RPMI8226 (cell line): ENCODE data around the gene CAMK1D.
"Not testable (repeated sequence)": the region's sequence is repeated elsewhere in the genome, so short reads cannot be mapped to it uniquely, and the experiment has no call there.

Experiments used
- DNase-seq: peaks from one replicate; pipeline ENCODE4 v3.0.0-alpha.2; 2015

The CAMK1D gene

DNA sequence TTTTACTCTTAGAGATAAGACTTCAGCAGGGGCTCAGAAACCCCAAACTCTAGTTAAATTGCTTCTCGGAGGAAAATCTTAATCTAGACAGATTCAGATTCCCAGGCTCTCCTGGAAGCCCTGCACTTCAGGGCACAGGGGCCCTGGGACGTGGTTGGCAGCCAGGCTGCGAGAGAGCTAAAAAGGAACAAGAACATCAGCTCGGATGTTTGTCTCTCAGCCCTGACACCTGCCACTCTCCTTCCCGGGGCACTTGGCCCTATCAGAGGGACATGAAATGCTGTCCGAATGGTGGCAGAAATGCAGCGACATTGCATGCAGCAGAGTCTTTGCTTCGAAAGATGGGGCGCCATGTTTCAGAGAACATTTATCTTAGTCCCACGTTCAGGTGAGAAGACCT is 485.4 kb downstream of the CAMK1D start:
- DNase-seq, result no peak

DNA sequence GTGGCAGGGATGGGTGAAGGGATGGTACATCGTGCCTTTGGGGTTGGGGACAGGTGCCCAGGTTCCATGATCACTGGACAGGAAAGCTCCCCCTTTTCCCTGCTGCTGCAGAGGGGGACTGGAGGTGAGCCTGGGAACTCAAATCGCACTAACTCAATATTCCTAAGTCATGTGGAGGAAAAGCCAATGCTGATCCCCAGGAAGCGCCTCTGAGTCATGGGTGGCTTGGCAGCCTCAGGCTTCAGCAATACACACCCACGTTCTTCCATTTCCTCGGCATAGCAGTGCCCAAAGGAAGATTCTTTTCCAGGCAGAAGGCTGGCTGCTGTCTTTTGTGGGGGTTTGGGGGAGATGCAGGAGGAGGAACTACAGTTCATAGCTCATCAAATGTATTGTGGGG is 486.4 kb downstream of the CAMK1D start:
- no peak for DNase-seq

DNA sequence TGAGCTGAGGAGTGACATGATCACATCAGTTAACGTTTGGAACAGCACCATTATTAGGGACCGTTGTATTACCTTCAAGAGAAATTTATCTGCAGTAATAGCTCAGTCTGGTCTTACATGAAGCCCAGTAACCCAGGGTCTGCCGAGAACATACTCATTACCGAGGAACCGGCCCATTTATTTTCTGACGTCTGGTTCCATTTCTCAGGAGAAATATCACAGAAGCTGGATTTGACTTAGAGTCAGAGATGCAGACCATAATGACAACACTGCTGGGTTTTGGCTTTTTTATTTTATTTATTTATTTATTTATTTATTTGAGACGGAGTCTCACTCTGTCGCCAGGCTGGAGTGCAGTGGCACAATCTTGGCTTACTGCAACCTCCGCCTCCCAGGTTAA is 489.0 kb downstream of the CAMK1D start:
- no peak for DNase-seq

DNA sequence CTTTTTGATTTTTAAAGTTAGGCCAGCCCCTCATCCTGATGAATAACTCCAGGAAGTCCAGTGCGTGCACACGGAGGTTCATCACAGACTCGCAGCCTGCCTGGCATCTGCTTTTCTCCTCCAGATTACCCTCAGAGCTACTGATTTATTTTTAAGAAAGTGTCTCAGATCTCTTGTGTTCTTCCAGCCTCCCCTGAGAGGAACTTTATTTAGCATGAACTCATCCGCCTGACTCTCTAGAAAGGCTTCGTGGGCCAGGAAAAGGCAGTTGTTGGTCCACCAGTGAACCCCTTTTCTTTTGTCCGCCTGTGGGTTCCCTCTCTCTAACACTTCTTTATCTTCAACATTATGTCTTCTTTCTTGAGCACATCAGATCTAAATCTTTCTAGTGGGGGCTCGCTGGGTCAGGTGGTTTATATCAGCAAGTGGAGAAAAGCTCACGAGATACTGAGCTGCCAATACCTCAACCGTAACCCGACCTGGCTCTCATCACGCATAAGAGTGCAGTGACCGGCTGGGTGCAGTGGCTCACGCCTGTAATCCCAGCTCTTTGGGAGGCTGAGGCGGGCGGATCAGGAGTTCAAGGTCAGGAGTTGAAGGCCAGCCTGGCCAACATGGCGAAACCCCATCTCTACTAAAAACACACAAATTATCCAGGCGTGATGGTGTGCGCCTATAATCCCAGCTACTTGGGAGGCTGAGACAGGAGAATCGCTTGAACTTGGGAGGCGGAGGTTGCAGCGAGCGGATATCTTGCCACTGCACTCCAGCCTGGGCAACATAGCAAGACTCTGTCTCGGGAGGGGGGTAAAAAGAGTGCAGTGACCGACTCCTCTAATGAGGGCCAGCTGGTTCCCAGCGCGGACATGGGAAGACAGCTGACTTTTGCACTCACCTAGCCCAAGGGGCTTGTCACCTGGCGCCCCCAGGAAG is 489.9 kb downstream of the CAMK1D start:
- DNase-seq, result no peak

DNA sequence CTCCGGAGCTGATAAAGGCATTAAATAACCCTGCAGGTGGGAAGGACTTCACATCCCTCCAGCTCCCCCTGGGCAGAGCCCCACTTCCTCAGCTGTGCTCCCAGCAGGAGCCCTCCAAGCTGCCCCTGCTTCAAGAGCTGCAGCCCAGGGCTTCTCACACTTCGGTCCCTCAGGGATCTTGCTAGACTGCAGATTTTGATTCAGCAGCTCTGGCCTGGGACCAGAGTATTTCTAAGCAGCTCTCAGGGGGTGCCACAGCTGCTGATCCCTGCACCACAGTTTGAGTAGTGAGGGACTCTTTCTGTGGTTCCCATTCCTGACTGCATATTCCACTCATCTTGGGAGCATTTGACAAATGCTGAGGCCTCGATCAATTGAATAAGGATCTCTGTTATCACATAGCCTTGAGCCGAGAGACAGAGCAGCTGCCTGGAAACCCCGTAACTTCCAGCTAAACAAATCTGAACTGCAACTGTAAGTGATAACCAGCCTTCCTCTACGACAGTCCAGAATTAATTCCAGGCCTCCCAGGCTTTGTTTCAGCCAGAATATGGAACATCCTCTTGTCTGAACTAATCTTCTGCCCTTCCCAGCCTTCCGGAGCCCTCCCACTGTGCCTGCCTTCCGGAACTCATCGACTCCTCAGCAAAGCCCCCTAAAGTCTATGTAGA is 490.7 kb downstream of the CAMK1D start:
- no peak for DNase-seq

DNA sequence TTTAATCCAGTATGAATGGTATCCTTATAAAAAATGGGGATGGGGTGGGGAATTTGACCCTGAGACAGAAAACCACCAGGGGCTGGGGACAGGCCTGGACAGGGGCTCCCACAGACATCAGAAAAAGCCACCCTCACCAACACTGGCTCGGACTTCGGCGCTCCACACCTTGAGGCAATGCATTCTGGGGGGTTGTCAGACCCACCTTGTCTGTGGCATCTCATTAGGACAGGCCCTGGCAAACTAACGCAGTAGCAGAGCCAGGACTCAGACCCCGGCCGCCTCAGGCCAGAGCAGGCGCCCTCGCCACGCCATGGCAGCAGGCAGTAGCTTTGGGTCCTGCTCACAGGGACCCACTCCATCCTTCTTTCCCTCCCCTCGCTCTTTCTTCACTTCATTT is 492.1 kb downstream of the CAMK1D start:
- DNase-seq, result no peak

DNA sequence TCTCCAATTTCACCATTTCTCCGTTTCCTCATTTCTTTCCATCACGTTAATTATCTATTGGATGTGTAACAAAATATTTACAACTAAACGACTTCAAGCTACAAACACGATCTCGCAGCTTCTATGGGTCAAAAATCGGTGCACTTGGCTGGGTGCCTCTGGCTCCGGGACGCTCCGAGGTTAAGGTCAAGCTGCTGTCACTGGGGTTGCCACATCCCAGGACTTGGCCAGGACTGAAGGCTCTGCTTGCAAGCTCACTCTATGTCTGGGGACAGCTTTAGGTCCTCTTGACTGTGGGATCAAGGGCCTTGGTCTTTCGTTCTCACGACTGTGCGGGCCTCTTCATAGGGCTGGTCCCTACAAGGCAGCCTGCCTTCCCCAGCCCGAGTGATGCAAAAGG is 492.5 kb downstream of the CAMK1D start:
- no peak for DNase-seq

DNA sequence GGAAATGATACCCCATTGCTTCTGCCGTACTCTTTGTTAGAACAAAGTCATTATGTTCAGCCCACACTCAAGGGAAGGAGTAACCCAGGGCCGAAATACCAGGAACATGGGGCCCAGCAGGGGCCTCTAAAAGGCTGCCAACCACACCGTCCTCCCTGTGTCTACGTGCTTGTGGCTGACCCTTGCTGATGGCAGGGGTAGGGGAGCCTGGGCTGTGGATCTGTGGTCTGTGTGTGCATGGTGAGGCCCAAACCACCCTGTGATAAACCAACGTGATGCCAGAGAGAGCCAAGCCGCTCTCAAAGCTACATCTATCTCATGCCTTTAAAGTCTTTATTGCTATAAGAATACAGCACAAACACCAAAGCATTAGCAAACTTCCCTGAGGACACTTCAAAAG is 493.0 kb downstream of the CAMK1D start:
- DNase-seq, result no peak

DNA sequence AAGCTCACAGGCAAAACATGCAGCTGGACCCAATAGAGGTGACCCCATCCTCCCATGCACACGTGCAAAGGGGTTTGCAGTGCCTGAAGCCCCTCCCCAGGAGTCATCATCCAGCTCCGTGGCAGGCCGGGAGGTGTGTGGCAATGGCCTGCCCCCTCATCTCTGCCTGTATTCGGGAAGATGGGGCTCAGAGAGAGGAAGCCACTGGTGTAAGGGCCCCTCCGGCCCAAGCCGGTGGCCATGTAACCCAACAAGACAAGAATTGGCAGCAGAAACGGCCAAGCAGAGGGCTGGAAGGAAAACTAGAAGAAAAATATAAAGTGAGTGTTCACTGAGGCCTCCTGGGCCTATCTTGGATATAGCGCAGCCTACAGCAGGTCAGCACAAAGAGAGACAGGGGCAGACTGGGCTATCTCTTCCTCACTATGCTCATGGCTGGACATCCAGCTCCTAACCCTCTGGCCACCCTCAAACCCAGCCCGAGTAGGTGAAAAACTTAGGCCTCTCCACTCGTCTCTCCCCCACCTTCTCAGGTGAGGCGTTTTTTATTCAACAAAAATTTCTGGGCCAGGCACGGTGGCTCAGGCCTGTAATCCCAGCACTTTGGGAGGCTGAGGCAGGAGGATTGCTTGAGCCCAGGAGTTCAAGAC is 494.1 kb downstream of the CAMK1D start:
- no peak for DNase-seq

DNA sequence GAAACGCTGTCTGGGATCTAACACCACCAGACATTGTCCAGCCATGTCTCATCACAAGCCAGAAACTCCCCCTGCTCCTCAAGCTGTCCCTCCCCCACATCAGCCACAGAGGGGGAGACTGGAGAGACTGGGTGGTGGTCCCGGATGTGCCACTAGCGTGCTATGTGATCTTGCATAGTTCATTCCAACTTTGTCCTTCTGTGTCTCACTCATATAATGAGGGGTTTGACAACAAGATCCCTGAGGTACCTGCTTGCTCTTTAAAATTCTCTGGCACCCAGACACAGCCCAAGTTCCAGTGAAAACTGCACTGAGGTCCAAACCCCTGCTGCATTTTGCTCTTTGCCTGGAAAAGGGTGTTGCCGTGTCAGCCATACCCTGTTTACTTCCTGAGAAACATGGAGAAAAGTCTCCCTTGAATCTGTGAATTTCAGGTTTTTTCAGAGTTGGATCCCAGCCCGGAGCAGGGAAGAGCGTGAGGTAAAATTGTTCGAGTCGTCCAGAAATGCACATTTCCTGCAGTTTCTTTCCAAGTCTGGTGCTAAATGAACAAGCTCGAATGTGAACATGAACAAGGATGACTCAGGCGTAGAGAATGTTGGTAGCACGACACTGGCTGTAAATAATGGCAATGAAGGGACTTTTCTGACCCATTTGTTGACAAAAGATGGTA is 495.6 kb downstream of the CAMK1D start:
- no peak for DNase-seq

DNA sequence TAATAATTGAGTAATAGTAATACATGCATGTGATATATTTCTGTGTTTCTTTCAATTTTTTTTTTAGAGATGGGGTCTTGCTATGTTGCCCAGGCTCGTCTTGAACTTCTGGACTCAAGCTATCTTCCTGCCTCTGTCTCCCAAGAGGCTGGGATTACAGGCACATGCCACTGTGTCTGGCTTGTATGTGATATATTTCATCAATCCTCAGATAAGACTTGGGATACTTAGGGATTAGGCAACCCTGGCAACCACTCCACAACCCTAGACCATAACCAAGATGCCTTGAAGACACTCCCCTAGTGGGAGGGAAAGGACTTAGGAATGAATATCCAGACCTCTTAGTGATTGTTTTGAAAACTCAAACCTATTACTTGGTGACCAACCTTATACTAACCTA is 497.4 kb downstream of the CAMK1D start:
- DNase-seq, result no peak

DNA sequence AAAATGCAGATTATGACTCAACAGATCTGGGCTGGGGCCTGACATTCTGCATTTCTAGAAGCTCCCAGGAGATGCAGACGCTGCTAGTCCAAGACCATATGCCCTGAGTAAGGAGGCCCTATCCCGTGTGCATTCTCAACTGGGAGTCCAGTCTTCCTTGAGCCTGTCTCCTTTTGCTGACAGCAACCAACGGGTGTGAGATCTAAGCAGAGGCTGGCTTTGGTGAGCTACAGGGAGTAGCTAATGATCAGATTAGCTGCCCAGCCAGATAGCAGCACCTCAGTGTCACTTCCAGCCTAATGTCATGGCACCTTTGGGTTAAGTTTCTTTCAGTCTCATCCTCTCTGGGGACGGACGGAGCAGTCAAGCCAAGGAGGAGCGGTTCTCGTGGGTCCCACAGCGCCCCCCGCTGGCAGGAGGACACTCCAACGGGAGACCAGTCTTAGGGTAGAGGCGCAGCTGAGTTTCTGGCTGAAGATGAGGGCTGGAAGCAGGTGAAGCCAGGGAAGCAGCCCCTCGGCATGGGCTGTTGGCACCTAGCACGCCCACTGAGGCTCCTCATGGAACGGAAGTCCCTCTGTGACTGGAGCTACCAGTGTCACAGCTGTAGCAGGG is 498.1 kb downstream of the CAMK1D start:
- DNase-seq, result peak; percentile 55

DNA sequence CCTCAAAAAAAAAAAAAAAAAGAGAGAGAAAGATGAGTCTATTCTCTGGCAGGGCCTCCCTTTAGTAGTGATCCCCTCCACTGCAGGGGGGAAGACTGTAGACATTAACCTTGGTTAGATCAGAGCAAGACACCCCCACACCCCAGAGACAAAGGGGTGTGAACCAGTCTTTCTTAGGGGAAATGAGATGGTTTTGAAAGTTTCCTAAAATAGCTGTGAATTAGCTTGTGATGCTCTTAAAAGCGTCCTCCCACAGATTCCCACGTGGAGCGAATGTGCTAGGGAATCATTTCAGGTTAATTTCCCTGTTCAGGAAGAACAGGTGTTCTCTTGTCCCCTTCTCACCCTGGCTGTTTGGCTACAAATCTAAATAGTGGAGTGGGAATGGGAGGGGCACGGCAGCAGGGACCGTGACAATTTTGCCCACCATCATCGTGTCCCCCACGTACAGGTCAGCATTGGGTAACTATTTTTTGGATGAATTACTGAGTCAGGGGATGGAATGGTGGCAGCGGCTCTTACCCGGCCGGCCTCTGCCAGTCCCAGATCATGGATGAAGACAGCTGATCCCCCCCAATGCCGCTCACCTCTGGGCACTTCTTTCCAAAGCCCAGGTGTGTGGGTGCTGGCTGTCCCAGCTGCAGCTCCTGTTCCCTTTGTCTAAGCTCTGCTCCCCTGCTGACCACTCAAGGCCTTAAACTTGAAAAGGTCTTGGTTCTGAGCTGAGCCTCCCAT is 499.3 kb downstream of the CAMK1D start:
- DNase-seq, result no peak

DNA sequence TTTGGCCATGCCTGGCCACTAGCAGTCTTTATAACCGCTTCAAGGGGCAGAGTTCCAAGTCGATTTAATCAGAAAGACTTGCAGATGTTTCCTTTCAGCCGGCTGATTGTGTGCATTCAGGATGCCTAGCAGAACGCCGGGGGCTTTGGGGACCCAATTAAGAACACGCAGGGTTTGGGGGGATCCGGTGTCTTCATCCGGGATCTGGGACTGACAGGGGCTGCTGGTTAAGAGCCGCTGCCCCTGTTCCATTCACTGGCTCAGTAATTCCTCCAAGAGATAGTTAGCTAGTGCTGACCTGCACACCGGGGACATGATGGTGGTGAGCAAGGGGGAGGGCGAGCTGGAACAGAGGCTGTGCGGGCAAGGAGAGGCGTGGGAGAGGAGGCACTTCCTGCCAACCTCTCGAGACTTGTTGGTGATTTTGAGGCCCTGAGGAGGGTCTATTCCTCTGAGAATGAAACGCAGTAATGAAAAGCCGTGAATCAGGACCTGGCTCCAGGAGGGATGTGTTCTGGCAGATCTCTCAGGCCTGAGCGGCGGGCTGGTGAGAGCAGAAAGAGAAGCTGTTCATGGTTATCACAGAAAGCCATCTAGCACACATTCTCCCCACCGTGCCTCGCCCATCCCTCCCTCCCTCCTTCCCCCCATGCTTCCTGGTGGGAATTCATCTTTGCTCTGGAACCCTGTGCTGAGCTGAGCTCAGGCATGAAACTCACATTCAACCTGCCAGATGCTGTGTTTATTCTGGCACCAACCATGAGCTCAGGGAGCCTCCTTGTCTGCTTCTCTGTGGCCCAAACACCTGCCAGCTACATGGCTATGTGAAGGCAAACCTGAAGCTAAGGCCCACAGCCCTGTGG is 500.2 kb downstream of the CAMK1D start:
- no peak for DNase-seq

DNA sequence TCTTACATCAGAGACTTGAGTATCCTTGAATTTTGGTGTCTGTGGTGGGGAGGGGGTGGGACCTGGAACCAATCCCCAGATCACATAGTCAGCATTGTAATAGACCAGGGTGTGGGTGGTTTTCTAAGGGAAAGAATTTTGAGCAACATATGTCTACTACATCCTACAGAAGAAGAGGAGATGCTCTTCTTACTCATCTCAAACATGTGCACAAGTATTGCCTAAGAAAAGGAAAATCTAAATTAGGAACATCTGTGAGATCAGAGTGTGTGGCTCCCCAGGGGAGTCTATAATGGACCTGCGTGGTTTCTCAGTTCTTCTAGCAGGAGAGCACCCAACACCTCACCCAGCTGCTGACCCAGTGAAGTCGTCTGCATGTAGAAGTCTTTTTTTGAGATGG is 503.3 kb downstream of the CAMK1D start:
- no peak for DNase-seq

DNA sequence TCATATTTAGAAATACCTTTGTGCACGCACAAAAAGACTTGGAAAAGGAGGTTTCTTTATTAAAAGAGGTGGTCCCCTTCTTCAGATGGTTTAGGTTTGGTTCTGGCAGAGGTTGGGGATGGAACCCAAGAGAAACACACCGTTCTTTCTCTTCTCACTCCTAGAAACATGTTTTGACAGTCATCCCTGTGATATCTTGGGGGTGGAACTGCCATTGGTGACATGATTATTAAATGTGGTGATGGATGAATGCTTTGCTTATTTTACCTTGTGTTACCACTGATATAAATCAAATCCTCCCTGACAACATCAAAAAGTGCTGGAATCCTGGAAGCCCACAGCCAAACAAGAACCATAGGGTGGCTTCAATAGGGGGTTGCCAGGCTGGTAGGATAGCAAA is 505.6 kb downstream of the CAMK1D start:
- DNase-seq, result no peak

DNA sequence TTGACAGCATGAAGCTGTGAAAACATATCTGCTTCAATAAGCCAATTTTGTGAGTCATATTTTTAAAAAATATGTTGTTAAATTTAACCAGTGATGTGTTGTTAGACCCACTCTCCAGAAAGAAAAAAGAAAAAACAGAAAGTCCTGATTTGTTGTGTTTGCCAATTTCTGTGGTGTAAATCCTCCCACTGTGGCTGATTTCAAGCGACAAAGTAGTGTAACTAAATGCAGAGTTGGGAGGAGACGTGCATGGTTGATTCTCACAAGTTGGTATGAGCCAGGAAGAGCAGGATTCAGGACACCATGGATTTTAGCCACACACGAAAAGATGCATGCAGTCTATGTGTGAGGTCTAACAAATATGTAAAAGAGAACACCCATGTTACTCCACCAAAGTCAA is 513.1 kb downstream of the CAMK1D start:
- DNase-seq, result no peak

DNA sequence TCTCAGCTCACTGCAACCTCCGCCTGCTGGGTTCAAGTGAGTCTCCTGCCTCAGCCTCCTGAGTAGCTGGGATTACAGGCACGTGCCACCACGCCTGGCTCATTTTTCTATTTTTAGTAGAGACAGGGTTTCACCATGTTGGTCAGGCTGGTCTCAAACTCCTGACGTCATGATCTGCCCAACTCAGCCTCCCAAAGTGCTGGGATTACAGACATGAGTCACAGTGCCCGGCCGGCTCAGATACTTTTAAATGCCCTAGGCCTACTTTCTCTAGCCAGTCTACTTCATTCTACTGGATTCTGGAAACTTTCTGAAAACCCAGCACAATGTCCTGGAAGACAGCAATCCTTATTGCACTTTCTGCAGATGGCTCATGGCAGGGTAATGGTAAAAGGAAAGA is 516.2 kb downstream of the CAMK1D start:
- not testable (repeated sequence) for DNase-seq

DNA sequence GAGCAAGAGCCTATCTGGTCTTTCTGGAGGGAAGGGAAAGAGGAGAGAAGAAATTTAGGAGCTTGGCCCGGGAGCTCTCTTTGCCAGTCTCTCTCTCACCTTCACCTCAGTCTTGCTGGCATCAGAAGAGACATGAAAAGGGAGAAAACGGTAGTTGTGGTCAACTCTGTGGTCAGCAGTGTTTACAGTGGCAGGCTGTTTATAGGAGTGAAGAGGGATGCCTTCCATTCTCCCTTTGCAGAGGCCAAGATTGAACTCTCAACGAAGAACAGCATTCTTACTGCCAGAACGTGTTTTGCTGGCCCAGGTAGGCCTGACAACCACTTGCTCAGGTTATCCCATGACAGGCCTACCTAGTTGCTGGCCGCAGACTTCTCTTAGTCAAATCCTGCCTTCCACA is 518.9 kb downstream of the CAMK1D start:
- peak; percentile 11 for DNase-seq

DNA sequence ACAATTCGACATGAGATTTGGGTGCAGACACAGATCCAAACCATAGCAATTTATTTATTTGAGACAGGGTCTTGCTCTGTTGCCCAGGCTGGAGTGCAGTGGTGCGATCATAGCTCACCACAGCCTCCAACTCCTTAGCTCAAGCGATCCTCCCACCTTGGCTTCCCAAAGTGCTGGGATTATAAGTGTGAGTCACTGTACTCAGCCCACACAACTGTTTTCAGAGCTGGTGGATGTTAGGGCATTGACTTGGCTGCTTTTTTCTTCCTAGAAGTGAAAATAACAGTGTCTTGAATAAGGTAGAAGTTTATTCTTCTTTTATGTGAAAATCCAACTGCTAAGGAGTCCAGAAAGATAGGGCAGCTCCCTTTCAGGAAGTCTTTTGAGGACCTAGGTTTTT is 520.1 kb downstream of the CAMK1D start:
- DNase-seq, result no peak

DNA sequence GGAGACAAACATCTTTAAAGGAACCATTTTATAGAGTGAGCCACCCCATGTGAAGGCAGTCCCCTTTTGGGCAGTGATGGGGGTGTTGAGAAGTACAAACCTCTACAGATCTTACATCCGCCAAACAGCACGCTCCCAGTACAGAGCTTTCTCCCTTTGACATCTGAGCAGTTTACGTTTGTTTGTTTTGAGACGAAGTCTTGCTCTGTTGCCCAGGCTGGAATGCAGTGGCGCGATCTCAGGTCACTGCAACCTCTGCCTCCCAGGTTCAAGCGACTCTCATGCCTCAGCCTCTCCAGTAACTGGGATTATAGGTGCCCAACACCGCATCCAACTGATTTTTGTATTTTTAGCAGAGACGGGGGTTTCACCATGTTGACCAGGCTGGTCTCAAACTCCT is 523.2 kb downstream of the CAMK1D start:
- no peak for DNase-seq
